ENCODE data around the gene SPAG16. TPM values are rescaled to one million over a fixed set of nuclear protein-coding genes. Genes with fewer than 3 reads are reported as not detected.

SPAG16 gene
- total and polyA plus RNA-seq, 2 of the 13 experiments (the other 11 are each of a cell fraction or from before 2014, with no cell fraction given) = 9.6 to 26.5 TPM

- in situ Hi-C loops (cut with HindIII; ENCODE audit: extremely low pct_ligation_motif_present, low pct_unique_long_range_greater_than_20kb) = no loop called here
- no peak for FAIRE-seq
- POLR2A ChIA-PET = no interaction called here
- Histone ChIP-seq H3K36me3 (replicated peaks in 1 of 2; ENCODE audit: control insufficient read depth in 1 of 2, insufficient read depth in 2 of 2, low read length in 2 of 2) (no peaks in the 10 kb centered on the region), H3K9me3 (ENCODE audit: low read length) (no peaks in the 10 kb centered on the region), H2AFZ (ENCODE audit: low read length) (no peak overlapping the region), H3K79me2 (ENCODE audit: insufficient read depth, low read length) (no peaks in the 10 kb centered on the region), H3K27ac (ENCODE audit: extremely low read length, insufficient read depth, low read length) (no peak overlapping the region), H3K4me1 (ENCODE audit: insufficient read depth, low read length) (no peaks in the 10 kb centered on the region), H4K20me1 (ENCODE audit: insufficient read depth, low read length) (no peaks in the 10 kb centered on the region), H3K4me3 (replicated peaks in 1 of 3; ENCODE audit: insufficient read depth in 1 of 3, low read depth in 2 of 3, low read length in 3 of 3) (no peak overlapping the region), H3K9ac (ENCODE audit: insufficient read depth, low read depth, low read length) (no peak overlapping the region), H3K4me2 (ENCODE audit: low read depth, low read length) (no peak overlapping the region), H3K27me3 (ENCODE audit: control insufficient read depth in 1 of 2, insufficient read depth in 2 of 2, low read length in 2 of 2) (no peaks in the 10 kb centered on the region)
- TF ChIP-seq, protein P1, sequence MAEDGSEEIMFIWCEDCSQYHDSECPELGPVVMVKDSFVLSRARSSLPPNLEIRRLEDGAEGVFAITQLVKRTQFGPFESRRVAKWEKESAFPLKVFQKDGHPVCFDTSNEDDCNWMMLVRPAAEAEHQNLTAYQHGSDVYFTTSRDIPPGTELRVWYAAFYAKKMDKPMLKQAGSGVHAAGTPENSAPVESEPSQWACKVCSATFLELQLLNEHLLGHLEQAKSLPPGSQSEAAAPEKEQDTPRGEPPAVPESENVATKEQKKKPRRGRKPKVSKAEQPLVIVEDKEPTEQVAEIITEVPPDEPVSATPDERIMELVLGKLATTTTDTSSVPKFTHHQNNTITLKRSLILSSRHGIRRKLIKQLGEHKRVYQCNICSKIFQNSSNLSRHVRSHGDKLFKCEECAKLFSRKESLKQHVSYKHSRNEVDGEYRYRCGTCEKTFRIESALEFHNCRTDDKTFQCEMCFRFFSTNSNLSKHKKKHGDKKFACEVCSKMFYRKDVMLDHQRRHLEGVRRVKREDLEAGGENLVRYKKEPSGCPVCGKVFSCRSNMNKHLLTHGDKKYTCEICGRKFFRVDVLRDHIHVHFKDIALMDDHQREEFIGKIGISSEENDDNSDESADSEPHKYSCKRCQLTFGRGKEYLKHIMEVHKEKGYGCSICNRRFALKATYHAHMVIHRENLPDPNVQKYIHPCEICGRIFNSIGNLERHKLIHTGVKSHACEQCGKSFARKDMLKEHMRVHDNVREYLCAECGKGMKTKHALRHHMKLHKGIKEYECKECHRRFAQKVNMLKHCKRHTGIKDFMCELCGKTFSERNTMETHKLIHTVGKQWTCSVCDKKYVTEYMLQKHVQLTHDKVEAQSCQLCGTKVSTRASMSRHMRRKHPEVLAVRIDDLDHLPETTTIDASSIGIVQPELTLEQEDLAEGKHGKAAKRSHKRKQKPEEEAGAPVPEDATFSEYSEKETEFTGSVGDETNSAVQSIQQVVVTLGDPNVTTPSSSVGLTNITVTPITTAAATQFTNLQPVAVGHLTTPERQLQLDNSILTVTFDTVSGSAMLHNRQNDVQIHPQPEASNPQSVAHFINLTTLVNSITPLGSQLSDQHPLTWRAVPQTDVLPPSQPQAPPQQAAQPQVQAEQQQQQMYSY (CRISPR knock-in tag; IDR thresholded peaks at IDR 0.05) = no peak
- TF ChIP-seq U2AF1 (optimal IDR thresholded peaks at IDR 0.05; ENCODE audit: low read depth, low read length) (no peak), ELF1 (CRISPR knock-in tag; IDR thresholded peaks at IDR 0.05) (no peak), PBX3 (CRISPR knock-in tag; IDR thresholded peaks at IDR 0.05; ENCODE audit: borderline replicate concordance) (no peak), ZNF30 (CRISPR knock-in tag; IDR thresholded peaks at IDR 0.05) (no peak), ELF4 (CRISPR knock-in tag; IDR thresholded peaks at IDR 0.05; ENCODE audit: borderline replicate concordance) (no peak), ATF7 (IDR thresholded peaks at IDR 0.05) (no peak), ATF7 (CRISPR knock-in tag; IDR thresholded peaks at IDR 0.05) (no peak), MAZ (IDR thresholded peaks at IDR 0.05; ENCODE audit: borderline replicate concordance, low read depth, low read length) (no peak), MAZ (CRISPR knock-in tag; IDR thresholded peaks at IDR 0.05; ENCODE audit: low read depth) (no peak)
- TF ChIP-seq, protein P2, sequence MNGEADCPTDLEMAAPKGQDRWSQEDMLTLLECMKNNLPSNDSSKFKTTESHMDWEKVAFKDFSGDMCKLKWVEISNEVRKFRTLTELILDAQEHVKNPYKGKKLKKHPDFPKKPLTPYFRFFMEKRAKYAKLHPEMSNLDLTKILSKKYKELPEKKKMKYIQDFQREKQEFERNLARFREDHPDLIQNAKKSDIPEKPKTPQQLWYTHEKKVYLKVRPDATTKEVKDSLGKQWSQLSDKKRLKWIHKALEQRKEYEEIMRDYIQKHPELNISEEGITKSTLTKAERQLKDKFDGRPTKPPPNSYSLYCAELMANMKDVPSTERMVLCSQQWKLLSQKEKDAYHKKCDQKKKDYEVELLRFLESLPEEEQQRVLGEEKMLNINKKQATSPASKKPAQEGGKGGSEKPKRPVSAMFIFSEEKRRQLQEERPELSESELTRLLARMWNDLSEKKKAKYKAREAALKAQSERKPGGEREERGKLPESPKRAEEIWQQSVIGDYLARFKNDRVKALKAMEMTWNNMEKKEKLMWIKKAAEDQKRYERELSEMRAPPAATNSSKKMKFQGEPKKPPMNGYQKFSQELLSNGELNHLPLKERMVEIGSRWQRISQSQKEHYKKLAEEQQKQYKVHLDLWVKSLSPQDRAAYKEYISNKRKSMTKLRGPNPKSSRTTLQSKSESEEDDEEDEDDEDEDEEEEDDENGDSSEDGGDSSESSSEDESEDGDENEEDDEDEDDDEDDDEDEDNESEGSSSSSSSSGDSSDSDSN (CRISPR knock-in tag; IDR thresholded peaks at IDR 0.05) = no peak
- DNase-seq (ENCODE audit: low spot score) = no peak
- BruUV-seq (replicated peaks) = no TSS peak
- intact Hi-C loops (cut with micrococcal nuclease; ENCODE audit: unreplicated experiment) = no loop called here
- 14% methylated on average over 5 of the region's 5 CpGs for WGBS (ENCODE audit: low lambda C conversion rate)
- CTCF ChIA-PET (ENCODE audit: low intra/inter-chr PET ratio, low total read pairs) = no interaction called here
- no peak for ATAC-seq
Measured at GRCh38 chr2:214377286-214377624, 1093.0 kb downstream of the SPAG16 start.
